Right renal cortex interstitium (tissue), 3 donors: ENCODE results near the gene NAA15. TPM values are rescaled to one million over a fixed set of nuclear protein-coding genes. Genes with fewer than 3 reads are reported as not detected.

Source experiments
- polyA plus RNA-seq, 3 donors: library from polyadenylated mRNA; unstranded; fragments of 120-200 nt; gene quantifications; one replicate each; pipeline ENCODE4 v1.2.1, GENCODE V29; 2013; ENCODE audit not compliant: insufficient read length in 3 of 3

Gene NAA15
- polyA plus RNA-seq, 3 donors: 34.7 to 38.4 (median 38.1) TPM

Other genes starting within 250 kb of the NAA15 start
- gene ELF2, start 124.3 kb upstream of the NAA15 start, polyA plus RNA-seq: 10 to 100 TPM; 67.7 to 73.0 (median 71.6) TPM
- gene MGARP, start 21.3 kb upstream of the NAA15 start, polyA plus RNA-seq: under 1 TPM; 0.35 to 0.57 (median 0.55) TPM
- gene NDUFC1, start 972 bp downstream of the NAA15 start, polyA plus RNA-seq: 10 to 100 TPM; 86.6 to 98.9 (median 93.1) TPM
- gene RAB33B, start 152.6 kb downstream of the NAA15 start, polyA plus RNA-seq: 10 to 100 TPM in 2 of 3 donors, 1 to 10 TPM in 1; 9.7 to 10.9 (median 10.4) TPM